Nephron progenitor cell (in vitro differentiated cells): ENCODE measurements around the gene PDRG1.
A peak's percentile ranks its signal among the peaks of the same experiment; 100 is the strongest.

ENCODE experiments used
- DNase-seq: peaks from one replicate; pipeline ENCODE4 v3.0.0; 2021
- H3K27ac Mint-ChIP-seq: 2 replicates; pipeline ENCODE4 v1.8.0; 2021; ENCODE audit warnings: mild to moderate bottlenecking, moderate library complexity, mixed read lengths
- H3K27me3 Mint-ChIP-seq: 2 replicates; pipeline ENCODE4 v1.8.0; 2021; ENCODE audit warnings: mild to moderate bottlenecking, low read depth, mixed read lengths; ENCODE audit not compliant: poor library complexity
- H3K36me3 Mint-ChIP-seq: 2 replicates; pipeline ENCODE4 v1.8.0; 2021; ENCODE audit warnings: low read depth, mixed read lengths
- H3K4me1 Mint-ChIP-seq: 2 replicates; pipeline ENCODE4 v1.8.0; 2021; ENCODE audit warnings: mixed read lengths
- H3K4me3 Mint-ChIP-seq: 2 replicates; pipeline ENCODE4 v1.8.0; 2021; ENCODE audit warnings: mild to moderate bottlenecking, moderate library complexity, mixed read lengths
- H3K9me3 Mint-ChIP-seq: 2 replicates; pipeline ENCODE4 v1.8.0; 2021; ENCODE audit warnings: mild to moderate bottlenecking, moderate library complexity, mixed read lengths
- CTCF ChIP-seq: fragments of 200-600 bp; sonication (generic); IDR thresholded peaks from 2 replicates; pipeline ENCODE4 v1.5.0; 2021; ENCODE audit warnings: antibody characterized with exemption

PDRG1 gene

DNA sequence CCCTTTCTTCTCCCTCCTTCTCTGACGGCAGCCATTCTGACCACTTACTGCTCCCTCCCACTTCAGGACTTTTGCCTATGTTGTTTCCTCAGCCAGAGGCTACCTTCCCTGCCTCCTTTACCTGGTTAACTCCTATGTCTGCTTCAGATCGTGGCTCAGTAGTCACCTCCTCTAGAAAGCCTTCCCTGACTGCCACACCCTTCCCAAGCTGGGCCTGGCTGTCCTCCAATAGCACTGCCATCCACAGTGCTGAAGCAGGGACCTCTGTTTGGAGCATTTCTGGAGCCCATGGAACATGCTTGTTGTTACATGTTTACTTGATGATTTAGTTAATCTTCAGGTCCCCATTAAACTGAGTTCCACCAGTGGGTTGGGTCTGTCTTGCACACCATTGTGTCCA is 29.9 kb upstream of the PDRG1 start:
- Mint-ChIP-seq H3K4me3 (no peak overlapping the region), H3K9me3 (no peaks in the 10 kb centered on the region), H3K27me3 (peaks cover 2% of the 10 kb centered on the region), H3K27ac (no peak overlapping the region), H3K4me1 (peaks cover 46% of the 10 kb centered on the region), H3K36me3 (no peaks in the 10 kb centered on the region)
- DNase-seq, result no peak
- TF ChIP-seq CTCF, result no peak

- Mint-ChIP-seq H3K27ac (no peak overlapping the region), H3K36me3 (no peaks in the 10 kb centered on the region), H3K4me3 (no peak overlapping the region), H3K4me1 (peaks cover 58% of the 10 kb centered on the region), H3K27me3 (peaks cover 2% of the 10 kb centered on the region), H3K9me3 (no peaks in the 10 kb centered on the region)
- no peak for TF ChIP-seq CTCF
- DNase-seq, result no peak
Observed at GRCh38 chr20:31979713-31980426, 28.0 kb upstream of the PDRG1 start.

- H3K4me1 Mint-ChIP-seq, result peaks cover 74% of the 10 kb centered on the region
- TF ChIP-seq CTCF, result no peak
- H3K36me3 Mint-ChIP-seq, result no peaks in the 10 kb centered on the region
Observed at GRCh38 chr20:31977080-31977479, 25.2 kb upstream of the PDRG1 start.

GRCh38 chr20:31975874-31976273 is 24.0 kb upstream of the PDRG1 start:
- no peak for DNase-seq
- Mint-ChIP-seq H3K27me3 (no peaks in the 10 kb centered on the region), H3K36me3 (no peaks in the 10 kb centered on the region), H3K4me3 (no peak overlapping the region), H3K4me1 (peaks cover 78% of the 10 kb centered on the region), H3K9me3 (no peaks in the 10 kb centered on the region), H3K27ac (no peak overlapping the region)
- TF ChIP-seq CTCF, result no peak

More at GRCh38 chr20:31977080-31977479, 25.2 kb upstream of the PDRG1 start:
- peaks cover 2% of the 10 kb centered on the region for H3K27me3 Mint-ChIP-seq
- H3K27ac Mint-ChIP-seq, result no peak overlapping the region
- H3K4me3 Mint-ChIP-seq, result no peak overlapping the region
- no peaks in the 10 kb centered on the region for H3K9me3 Mint-ChIP-seq
- no peak for DNase-seq

DNA sequence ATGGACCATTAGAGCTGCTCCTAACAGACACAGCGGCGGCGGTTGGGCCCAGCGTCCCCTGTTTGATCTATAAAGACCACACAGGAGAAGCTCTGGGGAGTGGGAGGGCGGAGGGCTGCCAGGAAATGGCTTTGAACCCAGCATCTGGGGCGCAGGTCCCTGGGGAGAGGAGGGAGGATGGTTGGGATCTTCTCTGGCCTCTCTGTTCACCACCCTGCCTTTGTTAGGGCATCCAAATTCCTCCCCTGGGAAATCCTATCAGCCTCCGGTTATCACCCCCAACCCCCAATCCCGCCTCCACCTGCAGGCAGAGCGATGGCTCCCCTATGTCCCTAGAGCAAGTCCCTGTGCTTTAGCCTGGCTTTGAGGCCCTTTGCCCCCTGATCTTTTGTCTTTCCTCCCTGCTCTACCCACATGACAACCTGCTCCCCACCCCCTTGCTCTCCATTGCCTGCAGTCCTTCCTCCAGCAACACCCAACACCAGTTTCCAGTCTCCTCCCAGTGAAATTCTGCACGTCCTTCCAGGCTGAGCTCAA is 23.2 kb upstream of the PDRG1 start:
- Mint-ChIP-seq H3K27me3 (peaks cover 3% of the 10 kb centered on the region), H3K27ac (peak overlapping the region; percentile 80), H3K9me3 (no peaks in the 10 kb centered on the region), H3K4me1 (peaks cover 80% of the 10 kb centered on the region), H3K36me3 (no peaks in the 10 kb centered on the region), H3K4me3 (peak overlapping the region; percentile 60)
- no peak for TF ChIP-seq CTCF
- peak; percentile 66 for DNase-seq

DNA sequence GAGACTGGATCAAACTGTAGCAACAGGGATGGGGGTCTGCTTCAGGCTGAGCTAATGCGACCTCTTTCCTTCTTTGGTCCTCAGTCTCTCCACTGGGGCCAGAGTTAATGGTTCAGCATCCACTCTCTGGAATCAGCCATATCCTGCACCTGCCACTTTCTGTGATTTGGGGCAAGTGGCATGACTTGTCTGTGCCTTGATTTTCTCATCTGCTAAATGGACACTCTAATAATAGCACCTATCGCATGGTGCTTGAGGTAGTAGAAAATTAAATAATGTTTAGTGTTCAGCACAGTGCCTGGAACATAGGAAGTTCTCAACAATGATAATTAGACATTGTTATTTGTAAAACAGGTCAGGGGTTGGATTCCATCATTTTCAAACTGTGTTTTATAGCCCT is 22.4 kb upstream of the PDRG1 start:
- H3K4me3 Mint-ChIP-seq, result no peak overlapping the region
- H3K27ac Mint-ChIP-seq, result no peak overlapping the region
- peaks cover 7% of the 10 kb centered on the region for H3K27me3 Mint-ChIP-seq
- H3K4me1 Mint-ChIP-seq, result peaks cover 80% of the 10 kb centered on the region
- TF ChIP-seq CTCF, result no peak
- no peak for DNase-seq
- H3K9me3 Mint-ChIP-seq, result no peaks in the 10 kb centered on the region
- no peaks in the 10 kb centered on the region for H3K36me3 Mint-ChIP-seq
